Mammary epithelial cell (primary cell): ENCODE results near the gene TMTC2.

Experiments
- CTCF ChIP-seq, 2 donors: IDR thresholded peaks in 1 of 2; conservative IDR thresholded peaks in 1 of 2; 2 replicates each; pipeline ENCODE4 v1.5.1; 2011 to 2012; ENCODE audit warnings: inconsistent platforms in 2 of 2, low read length in 2 of 2, mild to moderate bottlenecking in 2 of 2, control low read depth in 1 of 2, low read depth in 1 of 2; ENCODE audit not compliant: insufficient read depth in 1 of 2; ENCODE audit errors: extremely low read depth in 1 of 2
- EZH2 ChIP-seq: IDR thresholded peaks from 2 replicates; pipeline ENCODE4 v1.6.1; 2012; ENCODE audit warnings: low read length, inconsistent platforms, borderline replicate concordance

- TF ChIP-seq CTCF (conservative IDR thresholded peaks at IDR 0.05 in 1 of 2, IDR thresholded peaks at IDR 0.05 in 1 of 2; ENCODE audit: extremely low read depth in 1 of 2, insufficient read depth in 1 of 2, low read depth in 1 of 2, low read length in 2 of 2) = no peak
- no peak for TF ChIP-seq EZH2
Measured at GRCh38 chr12:82841487-82841904, 154.8 kb downstream of the TMTC2 start.
